NCI-H446 treated with DMSO at 0.1 percent for 48 hours (cell line): ENCODE results near the gene CDK8.
"Not testable (repeated sequence)": the region's sequence is repeated elsewhere in the genome, so short reads cannot be mapped to it uniquely, and the experiment has no call there.

Source experiments
- DNase-seq: peaks from one replicate; lab custom pipeline; 2025; lab: John Stamatoyannopoulos, UW

CDK8 gene

GRCh38 chr13:26253787-26254582 lies at the start of gene CDK8:
Gene CDK8 (plus strand): TSS chr13:26254129. CDS start chr13:26254642, 513 bp downstream.
- DNase-seq = peak; percentile 82

- DNase-seq = no peak
These were observed 45.6 kb upstream of the CDK8 start for GRCh38 chr13:26208287-26208686.

DNA sequence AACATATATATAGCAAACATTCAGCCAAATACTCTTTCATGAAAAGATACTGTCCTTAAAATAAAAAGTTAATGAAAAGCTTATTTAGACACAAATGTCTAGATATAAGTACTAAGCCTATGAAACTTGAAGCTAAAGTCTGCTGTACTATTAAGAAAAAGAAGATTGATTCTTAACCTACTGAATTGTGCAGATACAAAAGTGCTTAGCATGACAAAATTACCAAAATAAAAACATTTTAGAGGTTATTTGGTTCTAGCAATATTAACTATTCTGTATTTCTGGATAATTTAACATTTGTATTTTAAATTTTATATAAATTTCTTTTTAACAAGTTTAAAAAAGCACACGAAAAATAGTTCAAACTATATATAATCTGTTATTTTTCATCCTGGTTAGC lies 40.6 kb upstream of the CDK8 start:
- no peak for DNase-seq

DNA sequence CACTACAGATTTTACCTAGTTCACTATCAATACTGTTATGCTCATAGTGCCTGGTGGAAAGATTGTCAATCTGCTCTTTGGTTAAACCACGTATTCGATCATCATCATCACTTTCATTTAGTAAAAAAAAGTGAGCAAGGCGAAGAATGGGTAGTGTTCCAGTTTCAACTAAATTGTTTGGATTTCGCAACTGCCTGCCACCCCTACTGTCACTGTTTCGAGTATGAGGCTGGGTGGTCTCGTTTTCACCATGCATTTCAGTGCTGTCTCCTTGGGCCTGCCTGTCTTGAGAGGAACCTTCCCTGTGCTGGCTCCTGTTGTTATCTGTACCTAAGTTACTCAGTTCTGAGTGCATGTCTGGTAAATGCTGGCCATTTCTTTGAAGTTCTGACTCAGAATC lies 39.9 kb upstream of the CDK8 start:
- DNase-seq = no peak

GRCh38 chr13:26216042-26216441 lies 37.9 kb upstream of the CDK8 start:
- no peak for DNase-seq

- DNase-seq = no peak
These were observed 34.2 kb upstream of the CDK8 start for GRCh38 chr13:26219726-26220125.

DNA sequence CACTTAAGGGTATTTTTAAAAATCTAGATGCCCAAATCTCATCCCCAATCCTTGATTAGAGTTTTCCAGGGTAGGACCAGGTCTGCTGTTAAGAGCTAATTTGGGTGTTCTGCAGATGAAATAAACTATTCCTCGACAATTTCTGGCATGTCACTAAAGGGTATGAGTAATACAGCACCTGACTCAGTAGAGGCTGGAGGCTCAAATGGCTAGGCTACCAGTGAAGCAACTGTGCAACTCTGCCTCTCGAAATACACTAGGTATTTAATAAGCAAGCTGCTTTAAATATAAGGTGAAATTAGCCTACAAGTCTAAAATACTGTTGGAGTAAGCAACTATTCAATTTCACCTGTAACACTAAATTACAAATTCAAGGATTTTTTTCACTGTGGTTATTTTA lies 33.4 kb upstream of the CDK8 start:
- DNase-seq = no peak

DNA sequence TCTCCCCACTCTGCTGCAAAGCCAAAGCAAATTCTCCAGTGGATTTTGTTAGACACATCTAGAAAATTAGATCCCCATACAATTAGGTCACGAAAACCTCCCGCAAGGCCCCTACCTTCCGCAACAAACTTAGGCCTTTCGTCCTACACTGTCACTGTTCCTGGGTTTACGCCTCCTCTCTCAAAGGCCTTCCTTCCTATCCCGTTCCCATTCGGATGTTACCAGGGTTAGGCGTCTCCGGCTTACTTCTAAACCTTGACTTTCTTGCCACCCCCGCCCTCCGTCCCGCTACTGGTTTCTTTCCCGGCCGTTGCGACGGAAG lies 32.6 kb upstream of the CDK8 start:
- no peak for DNase-seq

DNA sequence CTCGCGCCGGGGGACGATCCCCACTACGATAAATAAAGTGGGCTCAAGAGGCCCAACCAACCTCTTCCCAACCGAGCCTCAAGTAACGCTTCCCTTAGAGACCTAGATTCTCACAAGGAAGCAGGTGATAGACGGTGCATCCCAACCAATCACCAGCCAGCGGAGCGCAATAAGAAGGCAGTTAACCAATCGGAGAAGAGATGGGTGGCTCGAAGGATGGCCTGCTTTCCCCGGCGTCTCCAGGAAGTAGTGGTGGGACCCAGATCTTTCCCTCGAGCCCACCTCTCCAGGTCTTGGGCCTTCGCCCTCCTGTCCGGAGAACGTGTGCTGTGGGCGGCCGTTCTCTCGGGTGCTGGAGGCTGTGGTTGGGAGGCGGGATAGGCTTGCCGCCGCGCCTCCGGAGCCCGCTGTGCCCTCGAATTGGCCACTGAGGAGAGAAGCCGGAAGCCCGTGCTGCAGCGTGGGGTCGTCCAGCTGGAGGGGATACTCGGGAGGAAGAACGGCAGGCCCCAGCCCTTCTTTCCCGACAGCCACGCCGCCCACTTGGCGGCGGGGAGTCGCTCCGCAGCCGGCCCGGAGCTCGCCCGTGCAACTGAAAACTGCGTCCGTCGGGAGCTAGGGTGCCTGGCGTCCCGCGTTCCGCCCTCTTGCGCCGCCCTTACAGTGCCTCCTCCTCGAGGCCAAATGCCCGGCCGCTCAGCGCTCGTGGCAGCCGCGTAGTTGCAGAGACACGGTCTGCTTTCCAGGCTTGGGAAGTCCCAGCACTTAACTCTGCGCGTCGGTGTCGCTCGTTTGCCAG lies 32.0 kb upstream of the CDK8 start, which contains the start of gene RNF6:
Gene RNF6, minus strand, starts transcription at position 594 of the 799 bp plus-strand sequence. CDS start 2,665 bp downstream, outside the sequence.
- peak; percentile 94 for DNase-seq

DNA sequence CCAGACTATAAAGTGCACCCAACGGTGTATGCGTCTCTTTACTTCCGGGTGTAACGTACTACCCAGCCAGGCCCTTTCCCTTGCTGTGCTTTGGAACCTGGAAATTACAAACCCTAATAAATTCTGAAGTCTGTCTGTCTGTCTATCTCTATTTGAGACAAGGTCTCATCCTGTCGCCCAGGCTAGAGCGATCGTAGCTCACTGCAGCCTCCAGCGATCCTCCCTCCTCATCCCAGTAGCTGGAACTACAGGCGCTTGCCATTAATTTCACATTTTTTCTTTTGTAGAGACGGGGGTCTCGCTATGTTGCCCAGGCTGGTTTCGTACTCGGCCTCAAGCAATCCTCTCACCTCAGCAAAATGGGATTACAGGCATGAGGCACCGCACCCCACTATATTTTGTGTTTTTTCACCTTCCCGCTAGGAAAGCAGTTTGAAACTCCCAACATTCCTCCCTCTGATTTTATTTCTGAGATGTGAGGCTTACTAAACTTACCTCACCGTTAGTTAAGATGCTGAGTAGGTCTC lies 31.3 kb upstream of the CDK8 start:
- DNase-seq = no peak

DNA sequence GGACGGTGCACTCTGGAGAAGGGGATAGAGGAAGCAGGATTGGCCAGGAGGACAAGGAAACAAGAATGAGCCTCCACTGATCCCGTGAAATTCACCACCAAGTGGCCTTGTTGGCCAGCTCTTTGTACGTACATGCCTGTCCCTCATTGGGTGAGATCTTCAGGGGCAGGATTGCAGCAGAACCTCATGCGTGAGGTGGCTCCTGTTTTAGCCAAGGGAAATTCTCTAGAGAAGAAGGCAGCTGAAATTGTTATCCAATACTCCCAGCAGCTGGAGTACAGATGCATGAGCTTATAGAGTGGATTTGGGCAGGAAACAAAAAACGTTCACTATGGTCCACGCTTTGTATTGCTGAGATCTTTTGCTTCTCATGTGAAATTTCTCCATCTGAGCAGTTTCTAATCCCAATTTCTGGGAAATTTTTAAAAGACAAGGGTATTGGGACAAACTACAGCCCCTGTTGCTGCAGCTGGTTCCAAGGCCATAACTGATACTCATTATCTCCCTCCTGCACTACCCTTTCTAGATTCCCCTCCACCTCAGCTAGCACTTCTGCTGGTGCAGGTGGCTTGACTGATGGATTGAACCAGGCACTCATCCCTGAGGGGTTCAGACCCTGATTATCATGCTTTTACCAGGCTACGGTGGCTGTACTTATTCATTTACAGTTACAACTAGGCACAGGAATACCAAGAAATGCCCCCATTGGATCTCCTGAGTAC lies 27.9 kb upstream of the CDK8 start:
- DNase-seq = no peak

- DNase-seq = peak; percentile 32
These were observed 26.6 kb upstream of the CDK8 start for GRCh38 chr13:26227166-26227971.

- DNase-seq = peak; percentile 92
These were observed 25.8 kb upstream of the CDK8 start for GRCh38 chr13:26228096-26228495.

DNA sequence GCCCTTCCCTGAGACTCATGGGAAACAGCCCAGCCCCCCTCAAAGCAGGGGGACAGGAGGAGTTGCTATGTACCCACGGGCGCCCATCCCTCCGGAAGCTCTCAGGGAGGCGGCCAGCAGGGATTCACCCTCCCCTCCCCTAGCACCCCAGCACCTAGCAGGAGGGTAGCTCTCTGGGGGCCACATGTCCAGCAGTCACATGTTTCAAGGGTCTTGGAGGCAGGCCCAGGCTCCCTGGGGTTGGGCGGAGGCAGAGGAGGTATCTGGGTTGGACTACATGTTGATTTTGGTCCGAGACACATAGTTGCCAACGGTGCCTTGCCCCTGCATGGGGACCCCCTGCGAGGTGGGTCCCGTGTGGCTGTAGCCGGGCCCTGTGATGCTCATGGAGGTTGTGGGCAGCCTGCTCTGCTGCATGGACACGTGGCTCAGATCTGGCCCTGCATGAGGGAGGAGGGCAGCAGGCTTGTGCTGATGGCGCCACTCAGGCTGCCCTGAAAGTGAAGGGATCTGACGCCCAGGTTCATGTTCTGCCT lies 24.8 kb upstream of the CDK8 start:
- DNase-seq = no peak

GRCh38 chr13:26230703-26231102 lies 23.2 kb upstream of the CDK8 start:
- DNase-seq = no peak

DNA sequence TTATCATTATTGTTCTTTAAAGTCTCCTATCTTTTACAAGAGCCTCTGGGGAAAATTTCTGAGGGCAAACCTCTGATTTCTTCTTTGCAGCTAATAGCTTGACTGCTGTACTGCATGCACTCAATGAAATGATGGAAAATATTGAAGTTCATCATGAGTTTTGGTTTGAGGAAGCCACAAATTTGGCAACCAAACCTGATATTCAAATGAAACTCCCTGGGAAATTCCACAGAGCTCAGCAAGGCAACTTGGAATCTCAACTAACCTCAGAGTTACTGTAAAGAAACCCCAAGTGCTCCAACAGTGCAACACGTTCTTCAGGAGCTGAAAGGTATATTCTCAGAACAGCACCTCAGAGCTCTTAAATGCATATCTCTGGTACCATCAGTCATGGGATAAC lies 17.6 kb upstream of the CDK8 start:
- no peak for DNase-seq

DNA sequence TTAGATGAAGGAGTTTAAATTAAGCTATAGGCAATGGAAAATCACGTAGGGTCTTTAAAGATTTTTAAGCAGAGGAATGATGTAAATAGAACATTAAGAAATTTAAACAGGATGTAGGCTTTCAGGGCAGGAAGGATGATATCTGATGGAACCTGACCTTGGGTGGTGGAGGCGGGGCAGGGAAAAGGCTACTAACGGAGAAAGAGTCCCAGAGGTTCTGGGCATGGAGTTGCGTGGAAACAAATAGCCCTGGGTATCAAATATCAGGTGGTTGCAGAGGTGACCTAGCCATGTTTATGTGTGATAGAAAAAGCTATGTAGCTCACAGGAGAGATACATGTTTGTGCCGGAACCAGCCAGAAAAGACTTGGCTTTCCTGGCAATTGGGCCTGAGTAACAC lies 7.8 kb upstream of the CDK8 start:
- no peak for DNase-seq

- DNase-seq = no peak
These were observed 6.9 kb upstream of the CDK8 start for GRCh38 chr13:26247011-26247410.

GRCh38 chr13:26247608-26248007 lies 6.3 kb upstream of the CDK8 start:
- no peak for DNase-seq

DNA sequence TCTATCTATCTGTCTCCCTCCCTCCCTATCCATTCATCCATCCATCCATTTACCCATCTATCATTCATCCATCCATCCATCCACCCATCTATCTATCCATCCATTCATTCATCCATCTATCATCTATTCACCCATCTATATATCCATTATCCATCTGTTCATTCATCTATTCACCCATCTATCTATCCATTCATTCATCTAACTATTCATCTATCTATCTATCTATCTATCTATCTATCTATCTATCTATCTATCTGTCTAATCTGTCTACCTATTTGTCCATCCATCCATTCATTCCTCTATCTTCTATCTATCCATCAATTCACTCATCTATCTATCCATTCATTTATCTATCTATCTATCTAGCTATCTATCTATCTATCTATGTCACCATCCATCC lies 4.4 kb upstream of the CDK8 start:
- no peak for DNase-seq

- DNase-seq = not testable (repeated sequence)
These were observed 1.9 kb upstream of the CDK8 start for GRCh38 chr13:26252006-26252405.
